Vagina (tissue), 2 donors: ENCODE data around the gene KCNC2.

ENCODE experiments used
- CTCF ChIP-seq, 3 experiments: fragments of 450-650 bp in 2 of 3; fragments of 200-600 bp in 1 of 3; sonication (generic) in 1 of 3; IDR thresholded peaks; one replicate each; pipeline ENCODE4 v1.5.1; 2017 to 2019; ENCODE audit warnings: antibody characterized with exemption in 3 of 3, mild to moderate bottlenecking in 2 of 3, moderate library complexity in 2 of 3
- POLR2A ChIP-seq, 2 donors: fragments of 450-650 bp; IDR thresholded peaks; one replicate each; pipeline ENCODE4 v1.6.1; 2017; ENCODE audit warnings: antibody characterized with exemption in 2 of 2, mild to moderate bottlenecking in 2 of 2, moderate library complexity in 2 of 2
- POLR2AphosphoS5 ChIP-seq, 2 donors: sonication (generic); formaldehyde crosslinking; IDR thresholded peaks; one replicate each; pipeline ENCODE4 v1.9.0; 2017; ENCODE audit warnings: antibody characterized with exemption in 2 of 2, mild to moderate bottlenecking in 2 of 2, low read depth in 1 of 2; ENCODE audit not compliant: insufficient read depth in 1 of 2

GRCh38 chr12:75130811-75131210, 78.8 kb downstream of the KCNC2 start:
- TF ChIP-seq CTCF (IDR thresholded peaks at IDR 0.05) = no peak
- no peak for TF ChIP-seq POLR2A (IDR thresholded peaks at IDR 0.05)
- TF ChIP-seq POLR2AphosphoS5 (IDR thresholded peaks at IDR 0.05; ENCODE audit: insufficient read depth in 1 of 2, low read depth in 1 of 2) = no peak
